SW 1271 (cell line): ENCODE data around the gene TBXA2R.
A peak's percentile ranks its signal among the peaks of the same experiment; 100 is the strongest.

Experiments
- DNase-seq, 2 experiments: peaks; one replicate each; lab custom pipeline; 2025; lab: John Stamatoyannopoulos, UW

The TBXA2R gene

GRCh38 chr19:3551792-3552095 is 54.9 kb downstream of the TBXA2R start:
- no peak for DNase-seq

GRCh38 chr19:3550947-3551791 is 55.5 kb downstream of the TBXA2R start:
- DNase-seq = no peak

- DNase-seq = no peak
Measured at GRCh38 chr19:3549816-3550215, 56.9 kb downstream of the TBXA2R start.

- DNase-seq = no peak
Measured at GRCh38 chr19:3548606-3549005, 58.1 kb downstream of the TBXA2R start.

- DNase-seq = no peak
Measured at GRCh38 chr19:3547767-3548282, 58.9 kb downstream of the TBXA2R start.

- no peak for DNase-seq
Measured at GRCh38 chr19:3547301-3547731, 59.4 kb downstream of the TBXA2R start.

GRCh38 chr19:3546119-3546518 is 60.6 kb downstream of the TBXA2R start:
- DNase-seq = no peak

GRCh38 chr19:3545669-3546034 is 61.0 kb downstream of the TBXA2R start:
- DNase-seq = no peak

GRCh38 chr19:3544742-3545668 is 61.7 kb downstream of the TBXA2R start:
- peak in 1 of 2 experiments; percentile 50 for DNase-seq
